Type B pancreatic cell (in vitro differentiated cells): ENCODE data around the gene MCOLN1. TPM values are rescaled to one million over a fixed set of nuclear protein-coding genes. Genes with fewer than 3 reads are reported as not detected.

Source experiments
- DNase-seq: peaks from one replicate; pipeline ENCODE4 v3.0.0; 2021; ENCODE audit warnings: mixed read lengths; ENCODE audit not compliant: unreplicated experiment; ENCODE audit errors: extremely low spot score
- H3K27ac Mint-ChIP-seq: 2 replicates; pipeline ENCODE4 v1.8.0; 2021; ENCODE audit warnings: mild to moderate bottlenecking, mixed read lengths
- H3K27me3 Mint-ChIP-seq: 2 replicates; pipeline ENCODE4 v1.8.0; 2021; ENCODE audit warnings: mixed read lengths
- H3K36me3 Mint-ChIP-seq: 2 replicates; pipeline ENCODE4 v1.8.0; 2021; ENCODE audit warnings: mixed read lengths
- H3K4me1 Mint-ChIP-seq: one replicate; pipeline ENCODE4 v1.8.0; 2021; ENCODE audit warnings: mixed read lengths; ENCODE audit not compliant: unreplicated experiment
- H3K4me3 Mint-ChIP-seq: 2 replicates; pipeline ENCODE4 v1.8.0; 2021; ENCODE audit warnings: mild to moderate bottlenecking, mixed read lengths
- H3K9me3 Mint-ChIP-seq: 2 replicates; pipeline ENCODE4 v1.8.0; 2021; ENCODE audit warnings: mixed read lengths
- CTCF ChIP-seq: fragments of 200-600 bp; sonication (generic); conservative IDR thresholded peaks from 2 replicates; pipeline ENCODE4 v1.5.0; 2021; ENCODE audit warnings: antibody characterized with exemption, mild to moderate bottlenecking
- total RNA-seq: library from RNA; stranded (reverse); gene quantifications from 2 replicates; pipeline ENCODE4 v1.2.1, GENCODE V29; 2021; ENCODE audit warnings: low replicate concordance

Gene MCOLN1
- total RNA-seq, 1 donor from 2014 or later: 24.0 TPM

- Mint-ChIP-seq H3K27me3 (no peaks in the 10 kb centered on the region), H3K27ac (peak overlapping the region; percentile 74), H3K4me1 (peaks cover 16% of the 10 kb centered on the region), H3K9me3 (no peaks in the 10 kb centered on the region), H3K4me3 (no peak overlapping the region), H3K36me3 (no peaks in the 10 kb centered on the region)
- DNase-seq: no peak
- TF ChIP-seq CTCF: no peak
These were observed 38.7 kb upstream of the MCOLN1 start for GRCh38 chr19:7483720-7484201.

- H3K27ac Mint-ChIP-seq: peak overlapping the region; percentile 48
- no peak for TF ChIP-seq CTCF
- H3K4me1 Mint-ChIP-seq: peaks cover 12% of the 10 kb centered on the region
- H3K36me3 Mint-ChIP-seq: peaks cover 3% of the 10 kb centered on the region
- H3K4me3 Mint-ChIP-seq: peak overlapping the region; percentile 58
- H3K9me3 Mint-ChIP-seq: no peaks in the 10 kb centered on the region
- DNase-seq: no peak
- no peaks in the 10 kb centered on the region for H3K27me3 Mint-ChIP-seq
These were observed 35.5 kb upstream of the MCOLN1 start for GRCh38 chr19:7486923-7487322.

- Mint-ChIP-seq H3K4me3 (peak within 1 kb of the TSS; percentile 87), H3K4me1 (peaks cover 7% of the 10 kb centered on the region), H3K27ac (peak within 1 kb of the TSS; percentile 93), H3K9me3 (no peaks in the 10 kb centered on the region), H3K36me3 (peaks cover 3% of the 10 kb centered on the region), H3K27me3 (no peaks in the 10 kb centered on the region)
- TF ChIP-seq CTCF: no peak
- peak; percentile 97 for DNase-seq
These were observed 33.6 kb upstream of the MCOLN1 start, which contains the start of gene PEX11G for GRCh38 chr19:7488736-7489353. TSS of gene PEX11G (minus strand) at chr19:7489035. CDS start at chr19:7489010, 25 bp downstream.

GRCh38 chr19:7489609-7490044 is 32.8 kb upstream of the MCOLN1 start:
- no peak for DNase-seq
- H3K4me1 Mint-ChIP-seq: peaks cover 7% of the 10 kb centered on the region
- H3K27ac Mint-ChIP-seq: peak overlapping the region; percentile 93

GRCh38 chr19:7492142-7492541 is 30.3 kb upstream of the MCOLN1 start:
- Mint-ChIP-seq H3K27me3 (peaks cover 5% of the 10 kb centered on the region), H3K27ac (no peak overlapping the region), H3K4me3 (no peak overlapping the region), H3K36me3 (peaks cover 3% of the 10 kb centered on the region), H3K4me1 (peaks cover 7% of the 10 kb centered on the region), H3K9me3 (no peaks in the 10 kb centered on the region)
- no peak for DNase-seq
- TF ChIP-seq CTCF: no peak

More at GRCh38 chr19:7489609-7490044, 32.8 kb upstream of the MCOLN1 start:
- no peaks in the 10 kb centered on the region for H3K9me3 Mint-ChIP-seq
- H3K36me3 Mint-ChIP-seq: peaks cover 3% of the 10 kb centered on the region
- H3K4me3 Mint-ChIP-seq: peak overlapping the region; percentile 87
- TF ChIP-seq CTCF: no peak
- no peaks in the 10 kb centered on the region for H3K27me3 Mint-ChIP-seq
